Stimulated activated CD8-positive, alpha-beta memory T cell treated with anti-CD3 and anti-CD28 coated beads, Interleukin-2, amount 100 ng/mL, for 1 hour (primary cell): ENCODE results near the gene PRDM16.
"Not testable (repeated sequence)": the region's sequence is repeated elsewhere in the genome, so short reads cannot be mapped to it uniquely, and the experiment has no call there.

Experiments used
- DNase-seq, 2 donors: peaks; one replicate each; pipeline ENCODE4 v3.0.0-alpha.2; 2020; ENCODE audit warnings: low read depth in 2 of 2

Gene PRDM16

GRCh38 chr1:3226701-3227350 is 157.8 kb downstream of the PRDM16 start:
- DNase-seq = no peak

- no peak for DNase-seq
Observed at GRCh38 chr1:3227351-3227704, 158.3 kb downstream of the PRDM16 start.

- no peak for DNase-seq
Observed at GRCh38 chr1:3227893-3228292, 158.9 kb downstream of the PRDM16 start.

GRCh38 chr1:3229081-3229725 is 160.2 kb downstream of the PRDM16 start:
- no peak for DNase-seq

- no peak for DNase-seq
Observed at GRCh38 chr1:3230553-3230952, 161.6 kb downstream of the PRDM16 start.

- no peak for DNase-seq
Observed at GRCh38 chr1:3231245-3231644, 162.2 kb downstream of the PRDM16 start.

GRCh38 chr1:3231826-3232225 is 162.8 kb downstream of the PRDM16 start:
- DNase-seq = no peak

GRCh38 chr1:3233031-3233430 is 164.0 kb downstream of the PRDM16 start:
- DNase-seq = no peak

- DNase-seq = no peak
Observed at GRCh38 chr1:3233551-3233950, 164.5 kb downstream of the PRDM16 start.

- no peak for DNase-seq
Observed at GRCh38 chr1:3234281-3234680, 165.3 kb downstream of the PRDM16 start.

- no peak for DNase-seq
Observed at GRCh38 chr1:3234956-3235355, 166.0 kb downstream of the PRDM16 start.

GRCh38 chr1:3235496-3235895 is 166.5 kb downstream of the PRDM16 start:
- DNase-seq = no peak

GRCh38 chr1:3236361-3236760 is 167.4 kb downstream of the PRDM16 start:
- DNase-seq = no peak

- DNase-seq = no peak
Observed at GRCh38 chr1:3236955-3237354, 168.0 kb downstream of the PRDM16 start.

GRCh38 chr1:3237570-3237969 is 168.6 kb downstream of the PRDM16 start:
- no peak for DNase-seq

GRCh38 chr1:3237994-3238702 is 169.1 kb downstream of the PRDM16 start:
- DNase-seq = no peak

GRCh38 chr1:3238703-3239278 is 169.8 kb downstream of the PRDM16 start:
- DNase-seq = no peak

- DNase-seq = not testable (repeated sequence)
Observed at GRCh38 chr1:3239991-3240390, 171.0 kb downstream of the PRDM16 start.

- no peak for DNase-seq
Observed at GRCh38 chr1:3240524-3241235, 171.7 kb downstream of the PRDM16 start.

GRCh38 chr1:3241236-3241550 is 172.2 kb downstream of the PRDM16 start:
- DNase-seq = no peak

GRCh38 chr1:3241673-3242407 is 172.8 kb downstream of the PRDM16 start:
- DNase-seq = no peak
